ENCODE measurements around the gene PPP1R27.

PPP1R27 gene, protein sequence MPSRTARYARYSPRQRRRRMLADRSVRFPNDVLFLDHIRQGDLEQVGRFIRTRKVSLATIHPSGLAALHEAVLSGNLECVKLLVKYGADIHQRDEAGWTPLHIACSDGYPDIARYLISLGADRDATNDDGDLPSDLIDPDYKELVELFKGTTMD
- 0 to 0.54 (median 0) reads per million in 4 experiments for total RNA-seq

DNA sequence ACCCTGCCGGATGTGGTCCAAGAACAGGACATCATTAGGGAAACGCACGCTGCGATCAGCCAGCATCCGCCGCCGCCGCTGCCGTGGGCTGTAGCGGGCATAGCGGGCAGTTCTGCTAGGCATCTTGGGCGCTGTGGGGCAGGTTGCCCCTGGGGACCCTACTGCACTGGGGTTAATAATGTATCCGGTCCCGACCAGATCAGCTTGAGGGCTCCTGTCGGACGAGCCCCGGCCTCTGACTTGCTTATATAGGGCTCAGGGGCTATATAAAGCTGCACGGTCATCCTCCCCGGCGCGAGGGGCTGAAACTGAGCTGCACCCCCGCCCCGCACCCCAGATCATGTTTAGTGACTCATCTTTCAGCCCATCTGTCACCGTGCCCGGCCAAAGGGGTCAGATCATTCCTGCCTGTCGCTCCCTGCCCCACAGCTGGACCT is at the start of gene PPP1R27:
Gene PPP1R27 (minus strand): TSS at position 220 of the 437 bp plus-strand sequence. CDS start 97 bp downstream, at position 123.
- DNase-seq = no peak

DNA sequence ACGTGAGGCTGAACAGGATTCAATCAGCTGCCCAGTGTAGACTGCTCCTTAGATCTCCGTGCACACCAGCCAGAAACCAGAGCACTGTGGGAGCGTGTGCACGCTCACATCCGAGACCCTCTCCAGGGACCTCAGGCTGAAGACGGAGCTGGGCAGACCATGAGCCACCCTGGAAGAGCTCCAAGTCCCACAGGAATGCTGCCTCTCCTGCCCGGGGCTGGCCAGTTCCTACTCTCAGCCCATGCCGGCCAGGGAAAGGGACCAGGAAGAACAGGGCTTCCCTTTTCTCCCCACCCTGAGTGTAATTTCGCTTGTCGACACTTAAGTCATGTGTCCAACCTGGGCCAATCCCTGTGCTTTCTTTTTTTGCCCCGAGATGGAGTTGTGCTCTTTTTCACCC is 49.7 kb upstream of the PPP1R27 start:
- no peak for DNase-seq

- no peak for DNase-seq
Observed at GRCh38 chr17:81879121-81879520, 44.3 kb upstream of the PPP1R27 start.

DNA sequence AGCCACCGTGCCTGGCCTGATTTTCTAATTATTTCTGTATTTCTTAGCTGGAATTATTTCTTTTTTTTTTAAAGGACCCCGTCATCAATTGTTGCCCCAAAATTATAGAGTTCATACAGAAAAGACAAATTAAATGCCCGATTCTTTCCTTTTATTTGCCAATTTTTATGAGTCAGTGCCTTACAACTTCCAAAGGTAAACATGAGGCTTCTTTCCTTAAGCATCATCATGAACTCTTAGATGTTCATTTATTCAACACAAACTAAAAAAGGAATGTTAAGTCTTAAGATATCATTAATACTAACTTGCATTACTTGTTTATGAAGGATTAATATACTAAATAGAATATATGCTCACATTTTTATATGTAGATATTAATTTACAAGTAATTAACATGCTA is 43.4 kb upstream of the PPP1R27 start:
- no peak for DNase-seq

DNA sequence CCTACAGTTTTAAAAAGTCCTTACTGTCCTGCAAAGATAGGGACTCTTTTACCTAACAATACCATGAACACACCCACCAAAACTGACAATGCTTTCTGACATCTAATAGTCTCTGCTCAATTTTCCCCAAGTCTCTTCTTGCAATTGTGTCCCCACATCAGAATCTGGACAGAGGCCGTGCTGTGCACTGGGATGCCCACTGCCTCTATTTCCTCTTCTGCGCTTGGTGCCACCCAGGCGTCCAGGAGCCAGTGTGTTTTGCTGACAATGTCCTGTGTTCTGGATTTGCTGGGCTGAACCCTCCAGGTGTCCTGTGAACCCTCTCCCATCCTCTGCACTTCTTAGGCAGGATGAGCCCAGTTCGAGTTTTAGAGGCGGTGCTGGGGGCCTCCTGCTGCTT is 42.7 kb upstream of the PPP1R27 start:
- DNase-seq = no peak

- peak; percentile 93 for DNase-seq
Observed at GRCh38 chr17:81871387-81872230, 36.8 kb upstream of the PPP1R27 start.

DNA sequence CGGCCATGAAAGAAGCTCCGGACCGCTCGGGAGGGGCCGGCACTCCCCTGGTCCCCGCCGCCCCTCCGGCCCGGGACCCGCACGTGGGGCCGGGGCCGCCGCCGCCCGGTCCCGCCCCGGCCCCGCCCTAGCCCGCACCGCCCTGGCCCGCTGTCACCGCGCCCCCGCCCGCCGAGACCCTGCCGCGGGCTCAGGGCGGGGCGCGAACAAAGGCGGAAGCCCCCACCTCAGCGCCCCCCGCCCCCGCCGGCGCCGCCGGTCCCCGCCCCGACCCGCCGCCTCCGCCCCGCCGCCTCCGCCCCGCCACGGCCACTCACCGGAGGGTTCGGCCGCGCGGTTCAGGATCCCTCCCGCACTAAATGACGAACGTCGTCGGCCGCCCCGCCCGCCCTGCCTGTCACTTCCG is 36.1 kb upstream of the PPP1R27 start, which contains the start of gene ARHGDIA:
Gene ARHGDIA (minus strand): TSS at position 357 of the 406 bp plus-strand sequence. CDS start 1,407 bp downstream, outside the sequence.
- no peak for DNase-seq

- peak; percentile 24 for DNase-seq
Observed at GRCh38 chr17:81870131-81870980, 35.5 kb upstream of the PPP1R27 start.

DNA sequence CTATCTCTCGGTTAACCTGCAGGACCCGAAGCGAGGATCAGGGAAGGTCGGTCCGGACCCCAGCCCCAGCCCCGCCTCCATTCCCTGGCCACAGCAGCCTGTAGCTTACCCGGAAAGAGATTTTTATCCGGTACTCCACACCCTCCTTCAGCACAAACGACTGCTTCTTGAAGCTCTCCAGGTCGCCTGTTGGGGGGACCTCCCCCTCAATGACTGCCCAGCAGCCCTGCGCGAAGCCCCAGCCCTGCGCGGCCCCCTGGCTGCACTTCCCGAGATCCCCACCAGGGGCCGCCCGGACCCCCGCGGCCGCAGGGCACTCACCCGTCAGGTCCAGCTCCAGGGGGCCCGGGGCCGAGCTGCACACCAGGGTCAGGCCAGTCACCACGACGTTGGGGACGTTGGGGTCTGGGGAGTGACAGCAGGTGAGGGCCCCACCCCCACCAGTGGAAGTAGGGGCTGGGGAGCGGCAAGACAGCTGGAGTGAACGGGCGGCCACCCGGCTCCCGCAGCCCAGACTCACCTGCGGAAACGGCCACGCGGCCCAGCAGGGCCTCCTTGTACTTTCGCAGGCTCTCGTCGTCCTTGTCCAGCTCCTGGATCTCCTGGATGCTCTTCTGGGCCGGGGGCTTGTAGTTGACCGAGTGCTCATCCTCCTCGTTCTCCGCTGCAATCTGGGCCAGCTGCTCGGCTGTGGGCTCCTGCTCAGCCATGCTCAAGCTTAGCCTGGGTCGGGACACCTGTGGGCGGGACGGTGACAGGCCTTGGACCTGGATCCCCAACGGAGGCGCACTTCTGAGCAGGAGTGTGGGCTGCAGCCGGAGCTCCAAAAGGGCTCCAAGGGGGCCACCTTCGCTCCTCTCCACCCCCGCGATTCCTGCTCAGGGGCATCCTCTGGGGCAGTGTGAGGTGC is 34.6 kb upstream of the PPP1R27 start:
- DNase-seq = no peak

GRCh38 chr17:81868674-81869220 is 33.9 kb upstream of the PPP1R27 start:
- DNase-seq = no peak

DNA sequence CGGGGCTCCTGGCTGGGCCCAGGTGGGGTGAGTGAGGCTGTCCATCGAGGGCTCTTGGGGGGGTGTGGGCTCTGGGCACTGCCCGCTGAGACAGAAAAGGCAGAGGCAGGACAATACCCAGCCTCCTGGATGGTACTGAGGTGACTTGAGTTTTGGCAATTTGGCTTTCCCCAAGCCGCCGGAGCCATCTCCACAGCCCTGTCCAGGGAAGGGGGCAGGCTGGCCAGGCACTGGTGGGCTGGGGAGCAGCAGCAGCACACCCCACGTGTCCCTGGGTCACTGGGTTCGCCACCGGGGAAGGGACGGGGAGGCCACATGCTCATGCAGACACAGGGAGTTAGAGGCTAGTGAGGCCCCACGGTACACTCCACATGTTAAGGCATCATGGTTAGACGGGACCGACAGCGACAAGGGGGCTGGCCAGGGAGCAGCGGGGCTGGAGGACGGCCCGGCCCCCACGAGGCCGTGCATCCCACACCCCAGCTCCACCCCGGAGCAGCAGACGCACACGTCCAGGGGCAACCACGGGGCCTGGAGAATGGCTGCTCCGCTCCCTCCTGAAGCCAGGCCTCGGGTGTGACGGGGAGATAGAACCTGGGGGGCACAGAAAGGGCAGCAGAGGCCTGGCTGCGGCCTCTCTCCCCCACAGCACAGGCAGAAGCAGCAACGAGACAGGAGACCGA is 33.3 kb upstream of the PPP1R27 start:
- DNase-seq = no peak

- DNase-seq = no peak
Observed at GRCh38 chr17:81867170-81867990, 32.5 kb upstream of the PPP1R27 start.

GRCh38 chr17:81866440-81867169 is 31.8 kb upstream of the PPP1R27 start:
- DNase-seq = no peak

GRCh38 chr17:81865733-81866439 is 31.0 kb upstream of the PPP1R27 start:
- no peak for DNase-seq

DNA sequence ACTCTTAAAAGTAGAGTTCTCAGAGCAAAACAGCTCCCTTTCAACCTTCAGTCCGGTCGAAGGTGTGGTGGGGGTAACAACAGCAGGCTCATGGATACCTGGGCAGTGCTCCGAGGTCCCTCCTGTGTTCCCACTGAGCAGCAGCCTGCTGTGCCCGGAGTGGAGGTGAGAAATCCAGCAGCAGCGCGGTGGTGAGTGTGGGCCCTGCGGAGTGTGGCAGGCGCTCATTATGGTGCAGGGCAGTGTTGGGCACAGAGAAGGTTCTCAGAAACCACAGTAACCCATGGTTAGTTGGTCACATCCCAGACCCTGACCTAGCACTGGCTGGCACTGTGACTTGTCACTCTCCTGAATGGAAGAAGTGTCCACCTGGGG is 30.5 kb upstream of the PPP1R27 start:
- DNase-seq = no peak

GRCh38 chr17:81863833-81864768 is 29.3 kb upstream of the PPP1R27 start:
- no peak for DNase-seq

- no peak for DNase-seq
Observed at GRCh38 chr17:81863123-81863675, 28.3 kb upstream of the PPP1R27 start.

Measured in effector CD8-positive, alpha-beta T cell (primary cell).